Colonic mucosa (tissue), 4 donors: Measurements from ENCODE around the gene PC. TPM values are rescaled to one million over a fixed set of nuclear protein-coding genes. Genes with fewer than 3 reads are reported as not detected.

Experiments
- DNase-seq: peaks from one replicate; pipeline ENCODE4 v3.0.0-alpha.2; 2020
- H3K27ac ChIP-seq: fragments of 200-600 bp; one replicate; pipeline ENCODE4 v1.8.0; 2021
- H3K27me3 ChIP-seq: fragments of 200-600 bp; one replicate; pipeline ENCODE4 v1.8.0; 2021
- H3K36me3 ChIP-seq: fragments of 200-600 bp; one replicate; pipeline ENCODE4 v1.8.0; 2021
- H3K4me1 ChIP-seq: fragments of 200-600 bp; one replicate; pipeline ENCODE4 v1.8.0; 2021; ENCODE audit warnings: mild to moderate bottlenecking
- H3K4me3 ChIP-seq: fragments of 200-600 bp; one replicate; pipeline ENCODE4 v1.8.0; 2021
- H3K9ac ChIP-seq, 2 donors: one replicate each; pipeline ENCODE4 v1.7.0; 2013; ENCODE audit warnings: control low read depth in 2 of 2, low read depth in 2 of 2, low read length in 2 of 2
- H3K9me3 ChIP-seq: fragments of 200-600 bp; one replicate; pipeline ENCODE4 v1.8.0; 2021
- intact Hi-C: fragments of 100-400 bp; cut with DNase I; formaldehyde crosslinking; loops from one replicate; pipeline ENCODE4 v1.14.1; 2022
- total RNA-seq, 2 donors: library from RNA; stranded (reverse); fragmentation: NEBNext Ultra II Directional in 1 of 2; extraction: Animal tissue kit (Norgen Biotek cat#: 25700) in 1 of 2; gene quantifications; one replicate each; pipeline ENCODE4 v1.2.1, GENCODE V29; 2021
- TF ChIP-seq, protein P1 (sequence below): fragments of 200-600 bp; IDR thresholded peaks from one replicate; pipeline ENCODE4 v1.8.0; 2022; ENCODE audit warnings: antibody characterized with exemption, mild to moderate bottlenecking
- donor health status: healthy.
- donor health status: DM: no; HTN: no; CAD: no.
- donor health status: DM: no; HTN: no; CAD: no.

The PC gene
- total RNA-seq, 2 donors from 2014 or later = 47.7 to 60.1 TPM

- H3K27me3 ChIP-seq = no peaks in the 10 kb centered on the region
- H3K4me3 ChIP-seq = no peak overlapping the region
- no peak overlapping the region for H3K9ac ChIP-seq
- DNase-seq = no peak
- intact Hi-C loops = no loop called here
- no peaks in the 10 kb centered on the region for H3K36me3 ChIP-seq
- TF ChIP-seq, protein P1, sequence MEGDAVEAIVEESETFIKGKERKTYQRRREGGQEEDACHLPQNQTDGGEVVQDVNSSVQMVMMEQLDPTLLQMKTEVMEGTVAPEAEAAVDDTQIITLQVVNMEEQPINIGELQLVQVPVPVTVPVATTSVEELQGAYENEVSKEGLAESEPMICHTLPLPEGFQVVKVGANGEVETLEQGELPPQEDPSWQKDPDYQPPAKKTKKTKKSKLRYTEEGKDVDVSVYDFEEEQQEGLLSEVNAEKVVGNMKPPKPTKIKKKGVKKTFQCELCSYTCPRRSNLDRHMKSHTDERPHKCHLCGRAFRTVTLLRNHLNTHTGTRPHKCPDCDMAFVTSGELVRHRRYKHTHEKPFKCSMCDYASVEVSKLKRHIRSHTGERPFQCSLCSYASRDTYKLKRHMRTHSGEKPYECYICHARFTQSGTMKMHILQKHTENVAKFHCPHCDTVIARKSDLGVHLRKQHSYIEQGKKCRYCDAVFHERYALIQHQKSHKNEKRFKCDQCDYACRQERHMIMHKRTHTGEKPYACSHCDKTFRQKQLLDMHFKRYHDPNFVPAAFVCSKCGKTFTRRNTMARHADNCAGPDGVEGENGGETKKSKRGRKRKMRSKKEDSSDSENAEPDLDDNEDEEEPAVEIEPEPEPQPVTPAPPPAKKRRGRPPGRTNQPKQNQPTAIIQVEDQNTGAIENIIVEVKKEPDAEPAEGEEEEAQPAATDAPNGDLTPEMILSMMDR = no peak
- peaks cover 4% of the 10 kb centered on the region for H3K4me1 ChIP-seq
- no peak overlapping the region for H3K27ac ChIP-seq
- no peaks in the 10 kb centered on the region for H3K9me3 ChIP-seq
Observed at GRCh38 chr11:66912911-66913310, 45.3 kb downstream of the PC start.

- Histone ChIP-seq H3K36me3 (no peaks in the 10 kb centered on the region), H3K27ac (no peak overlapping the region), H3K4me1 (peaks cover 4% of the 10 kb centered on the region), H3K9ac (no peak overlapping the region), H3K9me3 (no peaks in the 10 kb centered on the region), H3K27me3 (no peaks in the 10 kb centered on the region), H3K4me3 (no peak overlapping the region)
- intact Hi-C loops = no loop called here
- TF ChIP-seq, protein P1 = no peak
- DNase-seq = no peak
Observed at GRCh38 chr11:66912361-66912760, 45.8 kb downstream of the PC start.

DNA sequence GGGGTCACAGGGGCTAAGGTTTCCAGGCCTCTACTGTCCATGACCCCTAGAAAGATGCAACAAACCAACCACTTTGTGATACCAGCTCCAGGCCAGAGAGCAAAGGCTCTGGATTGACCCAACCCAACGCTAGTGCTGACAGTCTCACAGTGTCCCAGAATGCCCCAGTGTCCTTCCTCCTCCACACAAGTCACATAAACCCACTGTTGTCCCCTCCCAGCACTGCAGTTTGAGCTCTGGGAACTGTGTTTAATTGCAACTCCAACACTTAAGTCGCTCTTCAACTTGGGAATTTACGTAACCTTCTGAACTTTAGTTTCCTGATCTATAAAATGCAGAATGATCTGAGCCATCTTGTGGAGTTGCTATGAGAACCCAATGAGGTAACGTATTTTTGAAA is 47.5 kb downstream of the PC start:
- H3K9ac ChIP-seq = no peak overlapping the region
- H3K27ac ChIP-seq = no peak overlapping the region
- no peaks in the 10 kb centered on the region for H3K27me3 ChIP-seq
- intact Hi-C loops = no loop called here
- no peak for DNase-seq
- H3K36me3 ChIP-seq = no peaks in the 10 kb centered on the region
- TF ChIP-seq, protein P1 = no peak
- no peak overlapping the region for H3K4me3 ChIP-seq
- no peaks in the 10 kb centered on the region for H3K4me1 ChIP-seq
- no peaks in the 10 kb centered on the region for H3K9me3 ChIP-seq

GRCh38 chr11:66910016-66910415 is 48.2 kb downstream of the PC start:
- Histone ChIP-seq H3K27me3 (no peaks in the 10 kb centered on the region), H3K4me1 (no peaks in the 10 kb centered on the region), H3K4me3 (no peak overlapping the region), H3K27ac (no peak overlapping the region), H3K9me3 (no peaks in the 10 kb centered on the region), H3K36me3 (no peaks in the 10 kb centered on the region), H3K9ac (no peak overlapping the region)
- intact Hi-C loops = no loop called here
- DNase-seq = no peak
- TF ChIP-seq, protein P1 = no peak

GRCh38 chr11:66909181-66909580 is 49.0 kb downstream of the PC start:
- Histone ChIP-seq H3K9ac (no peak overlapping the region), H3K27ac (no peak overlapping the region), H3K4me1 (no peaks in the 10 kb centered on the region), H3K9me3 (no peaks in the 10 kb centered on the region), H3K27me3 (no peaks in the 10 kb centered on the region), H3K4me3 (no peak overlapping the region), H3K36me3 (no peaks in the 10 kb centered on the region)
- intact Hi-C loops = no loop called here
- DNase-seq = no peak
- TF ChIP-seq, protein P1 = no peak
